Measurements from ENCODE around the gene MEGF10. TPM values are rescaled to one million over a fixed set of nuclear protein-coding genes. Genes with fewer than 3 reads are reported as not detected.

Gene MEGF10
- total and polyA plus RNA-seq, 2 of the 8 experiments (the other 6 are each of a cell fraction or from before 2014, with no cell fraction given), result 38.2 to 53.1 TPM

DNA sequence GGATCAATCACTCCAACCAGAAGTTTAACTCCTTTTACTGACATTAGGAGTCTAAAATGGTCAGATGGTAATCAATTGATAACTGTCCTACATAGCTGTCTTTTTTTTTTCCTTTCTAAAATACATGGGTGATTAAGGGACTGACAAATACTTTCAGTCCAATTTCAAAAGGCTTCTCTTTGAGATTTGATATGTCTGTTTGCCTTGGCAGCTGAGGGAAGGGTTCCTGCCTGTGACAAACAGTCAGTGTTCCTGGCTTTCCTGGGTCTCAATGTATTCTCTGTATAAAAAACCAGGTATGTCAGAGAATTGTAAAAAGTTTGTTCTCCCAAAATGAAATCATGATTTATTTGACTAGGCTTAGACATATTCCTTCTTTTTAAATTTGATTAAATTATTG lies 84.5 kb downstream of the MEGF10 start (continued):
- TF ChIP-seq SAP30 (IDR thresholded peaks at IDR 0.05; ENCODE audit: insufficient read depth, insufficient replicate concordance, low read length), result no peak

Measured in H1 (cell line).